Activated T-helper 17 cell treated with anti-CD3 and anti-CD28 coated beads, Interleukin-2, amount 50 U/mL, for 72 hours (primary cell): ENCODE results near the gene DRD1. TPM values are rescaled to one million over a fixed set of nuclear protein-coding genes. Genes with fewer than 3 reads are reported as not detected.
A peak's percentile ranks its signal among the peaks of the same experiment; 100 is the strongest.

Source experiments
- ATAC-seq: fragments of 150-1000 bp; cut with Tn5 transposase; replicated peaks from 2 replicates; pipeline ENCODE4 v1.10.0; 2021; ENCODE audit warnings: mild to moderate bottlenecking, moderate library complexity
- H3K27ac Mint-ChIP-seq: one replicate; pipeline ENCODE4 v1.8.0; 2022; ENCODE audit warnings: mixed read lengths
- H3K27me3 Mint-ChIP-seq: one replicate; pipeline ENCODE4 v1.8.0; 2022; ENCODE audit warnings: mixed read lengths
- H3K36me3 Mint-ChIP-seq: one replicate; pipeline ENCODE4 v1.8.0; 2022; ENCODE audit warnings: low read depth, mild to moderate bottlenecking, mixed read lengths
- H3K4me1 Mint-ChIP-seq: one replicate; pipeline ENCODE4 v1.8.0; 2022; ENCODE audit warnings: mixed read lengths
- H3K4me3 Mint-ChIP-seq: one replicate; pipeline ENCODE4 v1.8.0; 2022; ENCODE audit warnings: mild to moderate bottlenecking, mixed read lengths
- H3K9me3 Mint-ChIP-seq: one replicate; pipeline ENCODE4 v1.8.0; 2022; ENCODE audit warnings: mixed read lengths
- total RNA-seq, 2 donors: library from RNA; stranded (reverse); gene quantifications; one replicate each; pipeline ENCODE4 v1.2.3, GENCODE V29; 2022

The DRD1 gene
- total RNA-seq, 2 donors from 2014 or later: not detected

- H3K4me1 Mint-ChIP-seq: peaks cover 34% of the 10 kb centered on the region
- no peak overlapping the region for H3K27ac Mint-ChIP-seq
- no peak for ATAC-seq
- H3K4me3 Mint-ChIP-seq: peak overlapping the region; percentile 92
- H3K36me3 Mint-ChIP-seq: peaks cover 37% of the 10 kb centered on the region
- peaks cover 7% of the 10 kb centered on the region for H3K27me3 Mint-ChIP-seq
- H3K9me3 Mint-ChIP-seq: no peaks in the 10 kb centered on the region
These were observed 33.5 kb upstream of the DRD1 start for GRCh38 chr5:175477440-175477839.

GRCh38 chr5:175475248-175475647 is 31.3 kb upstream of the DRD1 start:
- no peak for ATAC-seq
- H3K27me3 Mint-ChIP-seq: peaks cover 7% of the 10 kb centered on the region
- H3K4me1 Mint-ChIP-seq: peaks cover 26% of the 10 kb centered on the region
- no peak overlapping the region for H3K4me3 Mint-ChIP-seq
- no peaks in the 10 kb centered on the region for H3K9me3 Mint-ChIP-seq
- no peak overlapping the region for H3K27ac Mint-ChIP-seq
- H3K36me3 Mint-ChIP-seq: peaks cover 15% of the 10 kb centered on the region

- Mint-ChIP-seq H3K4me1 (peaks cover 16% of the 10 kb centered on the region), H3K27ac (no peak overlapping the region), H3K36me3 (no peaks in the 10 kb centered on the region), H3K9me3 (no peaks in the 10 kb centered on the region), H3K27me3 (peaks cover 7% of the 10 kb centered on the region), H3K4me3 (peak overlapping the region; percentile 29)
- no peak for ATAC-seq
These were observed 28.4 kb upstream of the DRD1 start for GRCh38 chr5:175472378-175472777.

GRCh38 chr5:175471628-175472027 is 27.6 kb upstream of the DRD1 start:
- peaks cover 16% of the 10 kb centered on the region for H3K4me1 Mint-ChIP-seq
- peak overlapping the region; percentile 29 for H3K4me3 Mint-ChIP-seq
- peak; percentile 96 for ATAC-seq
- no peaks in the 10 kb centered on the region for H3K9me3 Mint-ChIP-seq
- peak overlapping the region; percentile 25 for H3K27ac Mint-ChIP-seq
- H3K36me3 Mint-ChIP-seq: no peaks in the 10 kb centered on the region
- peaks cover 7% of the 10 kb centered on the region for H3K27me3 Mint-ChIP-seq

GRCh38 chr5:175471196-175471595 is 27.2 kb upstream of the DRD1 start:
- ATAC-seq: no peak
- H3K27me3 Mint-ChIP-seq: peaks cover 10% of the 10 kb centered on the region

GRCh38 chr5:175470781-175471180 is 26.8 kb upstream of the DRD1 start:
- Mint-ChIP-seq H3K9me3 (no peaks in the 10 kb centered on the region), H3K4me3 (no peak overlapping the region), H3K27ac (no peak overlapping the region), H3K27me3 (peaks cover 10% of the 10 kb centered on the region), H3K4me1 (peaks cover 10% of the 10 kb centered on the region), H3K36me3 (no peaks in the 10 kb centered on the region)
- no peak for ATAC-seq

More at GRCh38 chr5:175471196-175471595, 27.2 kb upstream of the DRD1 start:
- no peaks in the 10 kb centered on the region for H3K36me3 Mint-ChIP-seq
- peak overlapping the region; percentile 29 for H3K4me3 Mint-ChIP-seq
- peak overlapping the region; percentile 25 for H3K27ac Mint-ChIP-seq
- H3K9me3 Mint-ChIP-seq: no peaks in the 10 kb centered on the region
- H3K4me1 Mint-ChIP-seq: peaks cover 14% of the 10 kb centered on the region

- ATAC-seq: no peak
- H3K9me3 Mint-ChIP-seq: no peaks in the 10 kb centered on the region
These were observed 25.9 kb upstream of the DRD1 start for GRCh38 chr5:175469916-175470315.

GRCh38 chr5:175468892-175469291 is 24.9 kb upstream of the DRD1 start:
- Mint-ChIP-seq H3K4me3 (no peak overlapping the region), H3K9me3 (no peaks in the 10 kb centered on the region), H3K27me3 (peaks cover 3% of the 10 kb centered on the region), H3K4me1 (peaks cover 15% of the 10 kb centered on the region), H3K36me3 (no peaks in the 10 kb centered on the region), H3K27ac (no peak overlapping the region)
- ATAC-seq: no peak

More at GRCh38 chr5:175469916-175470315, 25.9 kb upstream of the DRD1 start:
- H3K27ac Mint-ChIP-seq: no peak overlapping the region
- peaks cover 10% of the 10 kb centered on the region for H3K27me3 Mint-ChIP-seq
- no peaks in the 10 kb centered on the region for H3K36me3 Mint-ChIP-seq
- H3K4me3 Mint-ChIP-seq: no peak overlapping the region
- peaks cover 9% of the 10 kb centered on the region for H3K4me1 Mint-ChIP-seq

- no peak overlapping the region for H3K27ac Mint-ChIP-seq
- H3K9me3 Mint-ChIP-seq: no peaks in the 10 kb centered on the region
- ATAC-seq: no peak
- peaks cover 15% of the 10 kb centered on the region for H3K4me1 Mint-ChIP-seq
- no peak overlapping the region for H3K4me3 Mint-ChIP-seq
- H3K36me3 Mint-ChIP-seq: no peaks in the 10 kb centered on the region
- peaks cover 3% of the 10 kb centered on the region for H3K27me3 Mint-ChIP-seq
These were observed 24.2 kb upstream of the DRD1 start for GRCh38 chr5:175467983-175468690.

- no peak for ATAC-seq
- Mint-ChIP-seq H3K27ac (no peak overlapping the region), H3K4me1 (peaks cover 13% of the 10 kb centered on the region), H3K36me3 (no peaks in the 10 kb centered on the region), H3K27me3 (peaks cover 3% of the 10 kb centered on the region), H3K4me3 (no peak overlapping the region), H3K9me3 (no peaks in the 10 kb centered on the region)
These were observed 22.8 kb upstream of the DRD1 start for GRCh38 chr5:175466700-175467318.

GRCh38 chr5:175465282-175465681 is 21.3 kb upstream of the DRD1 start:
- Mint-ChIP-seq H3K27ac (no peak overlapping the region), H3K36me3 (no peaks in the 10 kb centered on the region), H3K4me1 (peaks cover 6% of the 10 kb centered on the region), H3K4me3 (no peak overlapping the region), H3K9me3 (no peaks in the 10 kb centered on the region), H3K27me3 (peaks cover 3% of the 10 kb centered on the region)
- ATAC-seq: no peak

GRCh38 chr5:175464942-175465233 is 20.9 kb upstream of the DRD1 start:
- Mint-ChIP-seq H3K9me3 (no peaks in the 10 kb centered on the region), H3K4me3 (no peak overlapping the region), H3K27me3 (peaks cover 3% of the 10 kb centered on the region), H3K4me1 (peaks cover 6% of the 10 kb centered on the region), H3K27ac (no peak overlapping the region), H3K36me3 (no peaks in the 10 kb centered on the region)
- no peak for ATAC-seq

GRCh38 chr5:175464074-175464941 is 20.3 kb upstream of the DRD1 start:
- peaks cover 6% of the 10 kb centered on the region for H3K4me1 Mint-ChIP-seq

GRCh38 chr5:175463641-175464040 is 19.7 kb upstream of the DRD1 start:
- Mint-ChIP-seq H3K27me3 (peaks cover 3% of the 10 kb centered on the region), H3K4me3 (no peak overlapping the region), H3K27ac (no peak overlapping the region), H3K4me1 (peaks cover 6% of the 10 kb centered on the region), H3K36me3 (no peaks in the 10 kb centered on the region), H3K9me3 (no peaks in the 10 kb centered on the region)
- no peak for ATAC-seq

More at GRCh38 chr5:175464074-175464941, 20.3 kb upstream of the DRD1 start:
- peak; percentile 96 for ATAC-seq
- no peaks in the 10 kb centered on the region for H3K36me3 Mint-ChIP-seq
- no peak overlapping the region for H3K4me3 Mint-ChIP-seq
- H3K9me3 Mint-ChIP-seq: no peaks in the 10 kb centered on the region
- no peak overlapping the region for H3K27ac Mint-ChIP-seq
- peaks cover 3% of the 10 kb centered on the region for H3K27me3 Mint-ChIP-seq

GRCh38 chr5:175461370-175461769 is 17.4 kb upstream of the DRD1 start:
- no peak for ATAC-seq
- Mint-ChIP-seq H3K9me3 (no peaks in the 10 kb centered on the region), H3K4me1 (peaks cover 6% of the 10 kb centered on the region), H3K4me3 (no peak overlapping the region), H3K27ac (no peak overlapping the region), H3K36me3 (no peaks in the 10 kb centered on the region), H3K27me3 (peaks cover 3% of the 10 kb centered on the region)
